LHCN-M2 (cell line): ENCODE results near the gene AEBP2. TPM values are rescaled to one million over a fixed set of nuclear protein-coding genes. Genes with fewer than 3 reads are reported as not detected.
"Not testable (repeated sequence)": the region's sequence is repeated elsewhere in the genome, so short reads cannot be mapped to it uniquely, and the experiment has no call there.

ENCODE experiments used
- DNase-seq: peaks from one replicate; pipeline ENCODE4 v3.0.0-alpha.2; 2012; ENCODE audit warnings: low read depth
- polyA plus RNA-seq: library from polyadenylated mRNA; unstranded; fragments of >200 nt; gene quantifications from one replicate; pipeline ENCODE4 v1.2.1, GENCODE V29; 2012; ENCODE audit warnings: missing spikeins
- total RNA-seq: library from RNA; depleted of rRNA; stranded (reverse); fragments of >200 nt; gene quantifications from 2 replicates; pipeline ENCODE4 v1.2.3, GENCODE V29; 2014; rRNA removed

AEBP2 gene, protein sequence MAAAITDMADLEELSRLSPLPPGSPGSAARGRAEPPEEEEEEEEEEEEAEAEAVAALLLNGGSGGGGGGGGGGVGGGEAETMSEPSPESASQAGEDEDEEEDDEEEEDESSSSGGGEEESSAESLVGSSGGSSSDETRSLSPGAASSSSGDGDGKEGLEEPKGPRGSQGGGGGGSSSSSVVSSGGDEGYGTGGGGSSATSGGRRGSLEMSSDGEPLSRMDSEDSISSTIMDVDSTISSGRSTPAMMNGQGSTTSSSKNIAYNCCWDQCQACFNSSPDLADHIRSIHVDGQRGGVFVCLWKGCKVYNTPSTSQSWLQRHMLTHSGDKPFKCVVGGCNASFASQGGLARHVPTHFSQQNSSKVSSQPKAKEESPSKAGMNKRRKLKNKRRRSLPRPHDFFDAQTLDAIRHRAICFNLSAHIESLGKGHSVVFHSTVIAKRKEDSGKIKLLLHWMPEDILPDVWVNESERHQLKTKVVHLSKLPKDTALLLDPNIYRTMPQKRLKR
- 11.9 and 13.4 TPM in 2 replicates for total RNA-seq
- 11.7 TPM for polyA plus RNA-seq

DNA sequence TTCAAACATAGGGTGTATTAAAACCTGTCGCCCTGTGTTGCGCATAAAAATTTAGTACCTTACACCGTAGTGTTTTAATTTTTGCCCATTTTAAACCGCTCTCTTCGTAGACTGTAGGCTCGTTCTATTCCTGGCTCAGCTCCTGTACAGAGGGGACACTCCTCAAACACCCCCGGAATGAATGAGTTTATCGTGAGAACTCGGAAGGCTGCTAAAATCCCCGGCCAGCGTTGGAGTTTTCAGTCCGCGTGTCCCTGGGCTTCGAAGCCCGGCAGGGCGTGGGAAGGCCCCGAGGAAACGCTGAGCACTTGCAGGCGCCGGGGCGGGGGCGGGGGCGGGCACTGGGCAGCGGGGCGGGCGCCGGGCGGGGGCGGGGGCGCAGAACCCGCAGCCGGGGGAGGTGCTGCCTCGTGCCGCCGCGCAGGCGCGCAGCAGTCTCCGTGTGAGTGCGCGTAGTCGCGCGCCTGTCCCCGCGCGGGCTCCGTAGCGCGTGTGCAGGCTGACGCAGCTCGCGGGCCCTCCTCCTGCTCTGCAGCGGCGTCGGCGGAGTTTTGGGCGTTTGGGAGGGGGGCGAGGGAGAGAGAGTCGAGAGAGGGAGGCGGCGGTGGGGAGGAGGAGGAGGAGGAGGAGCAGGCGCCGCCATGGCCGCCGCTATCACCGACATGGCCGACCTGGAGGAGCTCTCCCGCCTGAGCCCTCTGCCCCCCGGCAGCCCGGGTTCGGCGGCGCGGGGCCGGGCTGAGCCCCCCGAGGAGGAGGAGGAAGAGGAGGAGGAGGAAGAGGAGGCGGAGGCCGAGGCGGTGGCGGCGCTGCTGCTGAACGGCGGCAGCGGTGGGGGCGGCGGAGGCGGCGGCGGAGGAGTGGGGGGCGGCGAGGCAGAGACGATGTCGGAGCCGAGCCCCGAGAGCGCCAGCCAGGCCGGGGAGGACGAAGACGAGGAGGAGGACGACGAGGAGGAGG lies at the start of gene AEBP2:
AEBP2 (plus strand) TSS at position 434 of the 960 bp plus-strand sequence; CDS start at position 642, 208 bp downstream.
- DNase-seq = peak; percentile 93

DNA sequence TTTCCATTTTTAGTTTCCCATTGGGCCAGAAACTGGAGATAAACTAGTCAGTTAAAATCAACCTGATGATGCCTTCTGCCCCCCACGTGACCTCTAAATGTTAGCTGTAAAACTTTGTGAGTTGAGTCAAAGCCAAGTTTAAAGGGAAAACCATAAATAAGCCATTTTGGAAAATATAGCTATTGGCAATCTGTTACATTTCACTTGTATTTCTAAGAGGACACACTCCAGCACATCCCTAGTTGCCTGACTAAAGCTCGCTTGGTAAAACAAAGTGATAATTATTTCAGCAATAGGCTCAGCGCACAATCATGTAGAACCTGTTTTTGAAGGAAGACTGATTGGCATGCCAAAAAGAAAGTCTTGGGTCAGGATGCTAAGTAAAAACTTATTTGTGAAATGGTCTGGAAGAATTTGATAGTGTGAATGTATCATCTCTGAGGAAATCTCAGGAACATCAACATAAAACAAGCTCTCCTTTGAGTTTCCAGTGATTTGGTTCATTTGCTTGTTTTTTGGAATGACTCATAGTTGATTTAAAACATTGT lies 49.2 kb upstream of the AEBP2 start:
- DNase-seq = peak; percentile 33

DNA sequence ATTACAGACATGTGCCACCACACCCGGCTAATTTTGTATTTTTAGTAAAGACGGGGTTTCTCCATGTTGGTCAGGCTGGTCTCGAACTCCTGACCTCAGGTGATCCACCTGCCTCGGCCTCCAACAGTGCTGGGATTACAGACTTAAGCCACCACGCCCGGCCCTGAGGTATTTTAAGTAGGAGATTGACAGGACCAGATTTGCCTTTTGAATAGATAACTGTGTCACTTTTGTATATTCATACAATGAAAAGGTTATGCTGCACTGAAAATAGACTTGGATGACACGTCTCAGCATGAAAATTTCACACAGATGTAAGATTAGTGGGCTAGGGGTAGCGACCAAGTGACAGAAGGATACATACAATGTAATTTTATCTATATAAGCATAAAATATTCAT lies 46.6 kb upstream of the AEBP2 start:
- DNase-seq = not testable (repeated sequence)

DNA sequence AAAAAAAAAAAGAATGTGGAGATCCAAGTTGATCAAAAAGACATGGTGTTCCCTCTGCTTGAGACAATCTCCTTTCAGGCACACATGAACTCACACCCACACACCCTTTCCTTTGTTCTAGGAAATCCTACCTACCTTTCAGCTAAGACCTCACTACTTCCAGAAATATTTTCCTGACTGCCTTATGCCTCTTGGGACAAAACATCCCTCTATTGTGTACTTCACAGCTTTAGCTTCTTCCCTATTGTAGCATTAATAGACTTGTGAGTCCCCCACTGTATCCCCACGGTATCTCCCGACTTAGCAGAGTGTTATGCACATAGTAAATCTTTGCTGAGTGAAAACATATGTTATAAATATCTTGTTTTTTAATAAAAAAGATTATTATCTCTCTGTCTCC lies 44.9 kb upstream of the AEBP2 start:
- DNase-seq = no peak

DNA sequence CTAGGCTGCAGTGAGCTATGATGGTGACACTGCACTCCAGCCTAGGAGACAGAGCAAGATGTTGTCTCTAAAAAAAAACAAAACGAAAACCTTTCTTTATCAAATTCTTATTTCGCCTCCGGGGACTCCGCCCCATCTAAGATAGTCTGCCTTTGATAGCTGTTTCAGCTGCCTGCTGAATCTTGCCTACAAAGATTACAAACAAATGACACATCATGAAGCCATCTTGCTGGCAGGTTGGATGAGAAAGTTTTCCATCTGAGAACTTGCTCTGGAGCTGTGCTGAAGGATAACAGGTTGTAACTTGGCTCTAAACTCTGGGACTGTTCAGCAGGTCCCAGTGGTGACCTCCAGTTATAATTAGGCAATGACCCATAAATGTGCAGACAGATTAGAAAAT lies 41.8 kb upstream of the AEBP2 start:
- no peak for DNase-seq

DNA sequence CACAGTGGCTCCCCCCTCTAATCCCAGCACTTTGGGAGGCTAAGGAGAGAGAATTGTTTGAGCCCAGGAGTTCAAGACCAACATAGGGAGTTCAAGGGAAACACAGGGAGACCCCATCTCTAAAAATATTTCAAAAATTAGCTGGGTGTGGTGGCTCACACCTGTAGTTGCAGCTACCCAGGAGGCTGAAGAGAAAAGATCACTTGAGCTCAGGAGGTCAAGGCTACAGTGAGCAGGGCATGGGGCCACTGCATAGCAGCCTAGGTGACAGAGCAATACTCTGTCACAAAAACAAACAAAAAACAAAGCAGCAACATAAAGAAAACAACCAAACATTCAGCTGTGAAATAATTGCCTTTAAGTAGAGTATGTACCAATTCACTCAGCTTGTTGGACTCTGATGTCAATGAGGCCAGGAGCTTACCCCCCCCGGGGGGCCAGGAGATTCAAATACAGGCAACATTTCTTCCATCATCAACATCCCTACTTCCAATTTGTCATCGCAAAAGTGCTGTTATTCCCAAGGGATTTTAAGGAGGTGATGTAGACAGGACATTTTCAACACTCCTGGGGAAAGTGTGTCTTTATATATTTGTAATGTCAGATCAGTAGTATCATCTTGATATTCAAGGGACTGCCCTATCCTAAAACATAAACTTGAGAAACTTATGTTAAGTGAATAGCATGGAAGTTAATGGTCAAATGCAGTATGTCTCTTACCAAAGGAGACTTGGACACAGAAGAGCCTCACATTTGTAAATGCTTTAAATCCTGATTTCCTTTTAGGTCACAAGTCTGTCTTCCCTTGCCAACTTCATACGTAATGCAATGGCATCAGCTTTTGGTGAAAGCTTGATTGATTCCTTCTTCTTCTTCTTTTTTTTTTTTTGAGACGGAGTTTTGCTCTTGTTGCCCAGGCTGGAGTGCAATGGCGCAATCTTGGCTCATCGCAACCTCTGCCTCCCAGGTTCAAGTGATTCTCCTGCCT lies 40.6 kb upstream of the AEBP2 start:
- no peak for DNase-seq

DNA sequence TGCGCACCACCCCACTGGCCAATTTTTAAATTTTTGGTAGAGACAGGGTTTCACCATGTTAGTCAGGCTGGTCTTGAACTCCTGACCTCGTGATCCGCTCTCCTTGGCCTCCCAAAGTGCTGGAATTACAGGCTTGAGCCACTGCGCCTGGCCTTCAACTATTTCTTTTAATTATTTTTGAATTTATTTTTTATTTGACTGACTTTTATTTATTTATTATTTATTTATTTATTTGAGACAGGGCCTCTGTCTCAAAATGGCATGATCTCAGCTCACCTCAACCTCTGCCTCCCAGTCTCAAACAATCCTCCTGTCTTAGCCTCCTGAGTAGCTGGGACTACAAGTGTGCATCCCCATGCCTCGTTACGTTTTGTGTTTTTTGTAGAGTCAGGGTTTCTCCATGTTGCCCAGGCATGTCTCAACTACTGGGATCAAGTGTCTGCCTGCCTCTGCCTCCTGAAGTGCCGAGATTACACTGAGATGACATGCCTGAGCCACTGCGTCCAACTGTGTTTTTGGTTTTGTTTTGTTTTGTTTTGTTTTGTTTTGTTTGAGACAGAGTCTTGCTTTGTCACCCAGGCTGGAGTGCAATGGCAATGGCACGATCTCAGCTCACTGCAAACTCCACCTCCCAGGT lies 38.5 kb upstream of the AEBP2 start:
- not testable (repeated sequence) for DNase-seq

DNA sequence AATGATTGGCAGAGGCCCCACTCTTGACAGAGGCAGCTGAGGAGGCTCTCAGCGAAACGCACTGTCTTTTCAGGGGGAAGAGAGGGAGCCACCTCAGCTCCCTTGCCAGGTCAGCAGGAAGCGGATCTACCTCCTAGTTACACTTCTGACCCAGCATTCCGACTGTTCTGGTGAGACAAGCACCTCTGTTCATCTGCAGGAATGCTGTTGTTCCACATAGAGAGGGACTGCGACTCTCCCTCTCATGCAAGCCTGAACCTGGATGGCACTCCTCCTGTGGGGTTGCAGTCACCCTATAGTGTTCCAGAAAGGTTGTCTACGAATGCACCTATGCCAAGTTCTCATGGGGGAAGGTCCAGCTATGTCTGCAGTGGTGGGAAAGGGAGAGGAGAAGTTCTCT lies 37.1 kb upstream of the AEBP2 start:
- no peak for DNase-seq

DNA sequence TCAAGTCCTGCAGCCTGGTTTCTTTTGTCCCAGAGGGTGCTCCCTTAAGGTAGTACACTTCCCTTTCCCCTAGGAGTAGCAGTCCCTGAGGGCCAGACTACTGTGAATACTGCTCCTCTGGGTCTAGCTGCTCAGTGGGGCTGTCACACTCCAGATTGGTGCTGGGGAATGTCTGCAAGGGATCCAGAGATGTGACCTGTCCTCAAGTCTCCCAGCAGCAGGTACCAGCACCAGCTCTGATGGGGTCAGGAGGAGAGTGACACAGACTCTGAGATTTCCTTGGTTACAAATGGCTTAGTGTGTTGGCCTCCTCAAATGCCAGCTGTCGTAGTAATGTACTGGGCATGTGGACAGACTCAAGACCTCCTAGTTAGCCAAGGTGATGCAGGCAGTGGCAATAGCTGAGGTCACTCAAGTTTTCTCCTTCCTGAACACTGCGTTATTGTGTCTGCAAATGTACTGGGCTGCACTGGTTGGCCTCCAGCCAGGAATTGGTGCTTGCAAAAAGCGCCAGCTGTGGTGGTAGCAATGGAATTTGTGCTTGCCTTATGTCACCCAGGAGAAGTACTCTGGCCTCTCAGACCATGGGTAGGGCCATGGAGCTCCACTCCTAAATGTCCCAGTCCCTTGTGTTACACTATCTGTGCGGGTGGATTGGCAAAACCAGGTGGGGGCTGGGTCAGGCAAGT lies 36.4 kb upstream of the AEBP2 start:
- peak; percentile 93 for DNase-seq

DNA sequence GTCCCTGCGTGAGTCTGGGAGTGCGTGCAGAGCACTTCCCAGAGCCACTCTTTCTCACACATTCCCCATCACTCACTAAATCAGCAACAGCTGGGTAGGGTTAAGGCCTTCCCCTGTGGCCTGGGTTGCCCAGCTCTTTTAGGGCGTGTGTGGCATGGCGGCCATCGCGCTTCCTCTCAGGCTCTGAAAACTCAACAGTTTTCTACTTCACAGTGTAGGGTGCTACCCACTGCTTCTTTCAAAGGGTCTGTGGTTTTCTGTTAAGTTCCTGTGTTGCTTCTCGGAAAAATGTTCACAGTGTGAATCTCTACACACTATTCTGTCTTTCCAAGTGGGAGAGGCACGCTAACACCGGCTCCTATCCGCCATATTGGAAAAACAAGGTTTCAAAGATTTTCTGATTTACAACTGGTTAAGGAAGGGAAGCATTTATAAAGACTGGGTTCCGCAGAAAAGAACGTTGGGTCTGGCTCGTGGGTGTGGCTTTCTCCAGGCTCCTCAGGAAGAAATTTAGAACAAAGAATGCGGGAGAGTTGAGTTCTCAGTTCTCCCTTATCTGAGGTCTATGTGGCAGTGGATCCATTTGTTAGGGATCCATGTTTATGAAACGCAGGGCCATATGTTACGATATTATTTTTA lies 34.9 kb upstream of the AEBP2 start:
- DNase-seq = no peak

DNA sequence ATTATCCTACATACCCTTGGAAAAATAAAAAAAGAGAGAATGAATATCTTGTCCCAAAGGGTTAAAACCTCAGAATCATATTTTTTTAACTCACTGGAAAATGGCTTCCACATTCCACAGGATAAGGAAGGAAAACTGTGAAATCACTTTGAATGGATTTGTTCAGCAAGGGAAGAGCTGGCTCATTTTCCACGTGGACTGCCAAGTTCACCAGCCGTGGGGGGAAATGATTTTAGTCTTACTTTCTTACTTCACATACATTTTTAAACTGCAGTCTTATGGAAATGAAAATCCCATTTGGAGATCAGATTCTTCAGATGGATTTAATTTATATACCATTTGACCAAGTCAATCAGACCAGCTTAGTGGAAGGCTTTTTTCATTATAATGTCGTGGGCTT lies 29.9 kb upstream of the AEBP2 start:
- DNase-seq = no peak

DNA sequence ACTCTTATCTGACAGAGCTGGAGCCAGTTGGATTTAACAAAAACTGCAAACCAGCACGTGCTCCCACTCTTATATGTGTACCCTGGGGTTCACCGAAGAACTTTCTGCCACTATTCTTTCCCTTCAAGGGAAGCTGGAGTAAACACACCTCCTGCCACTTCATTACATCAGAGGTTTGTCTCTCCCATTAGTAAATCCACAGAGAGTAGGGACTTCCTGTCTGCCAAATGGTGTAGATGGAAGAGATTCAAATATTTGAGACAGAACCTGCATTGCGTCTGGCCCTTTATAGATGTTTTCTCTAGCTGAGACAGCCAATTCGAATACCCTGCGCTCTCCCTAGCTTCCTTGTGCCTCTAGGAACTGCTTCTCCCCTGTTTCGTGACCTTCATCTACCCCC lies 29.1 kb upstream of the AEBP2 start:
- DNase-seq = no peak

DNA sequence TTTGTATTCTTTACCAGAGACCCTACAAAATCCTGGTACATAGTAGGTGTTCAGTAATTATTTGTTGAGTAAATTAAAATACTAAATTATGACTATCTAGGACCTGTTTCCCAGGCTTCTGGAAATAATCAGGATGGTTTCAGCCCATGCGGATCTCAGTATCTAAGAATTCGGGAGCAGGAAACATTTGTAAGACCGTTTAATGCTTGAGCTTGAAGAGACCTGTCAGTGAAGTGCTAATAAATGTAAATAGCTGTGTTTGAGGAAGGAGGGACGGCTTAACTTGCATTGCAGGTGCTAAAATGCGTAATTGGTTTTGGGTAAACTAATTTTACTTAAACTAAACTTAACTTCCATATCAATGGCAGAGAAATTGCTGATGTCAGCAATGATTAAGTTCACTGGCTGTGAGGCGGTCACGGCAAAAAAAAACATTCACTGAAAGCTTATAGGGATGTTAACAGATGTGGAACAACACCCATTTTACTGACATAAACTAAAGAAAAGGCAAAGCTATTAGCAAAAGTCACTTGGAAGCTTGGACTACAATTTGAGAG lies 28.6 kb upstream of the AEBP2 start:
- no peak for DNase-seq

DNA sequence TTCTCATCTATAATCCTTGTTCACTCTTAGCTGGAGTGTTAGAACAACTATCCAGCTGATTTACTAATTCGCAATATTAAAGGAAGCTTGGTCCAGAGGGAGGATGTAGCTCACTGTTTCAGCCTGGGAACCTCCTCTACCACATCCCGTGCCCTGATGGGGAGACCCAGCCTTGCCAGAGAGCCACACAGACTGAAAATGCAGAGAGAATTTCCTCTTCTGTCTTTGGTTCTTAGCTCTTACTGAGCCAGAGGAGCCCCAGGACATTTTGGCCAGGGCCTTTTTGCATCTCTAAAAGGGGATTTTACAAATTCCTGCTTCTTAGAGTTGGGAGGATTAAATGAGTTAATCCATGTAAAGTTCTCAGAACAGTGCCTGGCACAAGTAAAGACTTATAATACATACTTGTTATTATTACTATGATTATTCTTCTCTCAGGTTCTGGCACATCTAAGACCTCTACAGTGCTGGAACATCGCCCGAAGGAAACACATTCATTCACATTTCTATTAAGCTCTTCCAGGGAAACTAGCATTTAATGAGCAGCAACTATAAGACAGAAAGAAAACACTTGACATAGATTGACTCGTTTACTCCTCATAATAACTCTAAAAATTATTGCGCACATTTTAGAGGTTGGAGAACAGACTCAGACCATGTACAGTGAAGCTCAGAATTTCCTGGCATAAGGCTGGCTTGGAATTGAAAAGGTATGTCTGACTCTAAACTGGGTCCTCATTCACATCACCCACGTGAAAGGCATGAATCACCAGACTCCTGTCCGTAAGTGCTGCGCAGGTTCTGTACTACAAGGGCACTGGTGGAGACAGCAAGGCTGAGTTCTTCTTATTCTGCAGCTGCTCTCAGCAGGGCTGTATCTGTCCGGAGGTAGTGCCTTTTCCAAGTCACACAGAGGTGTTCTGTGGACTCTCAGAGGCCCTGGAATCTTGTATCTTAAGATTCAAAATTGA lies 27.8 kb upstream of the AEBP2 start:
- no peak for DNase-seq

DNA sequence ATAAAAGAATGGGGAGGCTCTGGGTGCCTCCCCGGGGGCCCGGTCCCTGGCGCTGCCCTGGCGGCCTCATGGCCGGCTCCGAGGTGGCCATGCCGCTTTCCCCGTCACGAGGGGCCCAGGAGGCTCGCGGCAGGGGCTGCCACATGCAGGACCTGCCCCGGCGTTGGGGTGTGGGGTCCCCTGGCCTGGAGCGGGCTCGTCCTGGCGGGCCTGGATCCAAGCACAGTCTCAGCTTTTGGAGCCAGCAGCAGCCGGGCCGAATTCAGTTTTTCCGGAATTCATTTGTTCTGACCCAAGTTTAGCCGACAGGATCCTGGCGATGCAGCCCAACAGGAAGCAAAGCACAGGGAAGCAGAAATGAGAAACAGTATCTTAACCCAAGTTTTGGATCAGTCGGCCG lies 26.4 kb upstream of the AEBP2 start:
- no peak for DNase-seq

DNA sequence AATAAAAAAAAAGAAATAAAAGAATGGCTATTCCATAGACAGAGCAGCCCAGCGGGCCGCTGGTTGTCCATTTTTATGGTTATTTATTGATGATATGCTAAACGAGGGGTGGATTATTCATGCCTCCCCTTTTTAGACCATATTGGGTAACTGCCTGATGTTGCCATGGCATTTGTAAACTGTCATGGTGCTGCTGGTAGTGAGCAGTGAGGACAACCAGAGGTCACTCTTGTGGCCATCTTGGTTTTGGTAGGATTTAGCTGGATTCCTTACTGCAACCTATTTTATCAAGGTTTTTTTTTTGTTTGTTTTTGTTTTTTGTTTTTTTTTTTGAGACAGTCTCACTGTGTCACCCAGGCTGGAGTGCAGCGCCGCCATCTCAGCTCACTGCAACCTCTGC lies 25.7 kb upstream of the AEBP2 start:
- not testable (repeated sequence) for DNase-seq

DNA sequence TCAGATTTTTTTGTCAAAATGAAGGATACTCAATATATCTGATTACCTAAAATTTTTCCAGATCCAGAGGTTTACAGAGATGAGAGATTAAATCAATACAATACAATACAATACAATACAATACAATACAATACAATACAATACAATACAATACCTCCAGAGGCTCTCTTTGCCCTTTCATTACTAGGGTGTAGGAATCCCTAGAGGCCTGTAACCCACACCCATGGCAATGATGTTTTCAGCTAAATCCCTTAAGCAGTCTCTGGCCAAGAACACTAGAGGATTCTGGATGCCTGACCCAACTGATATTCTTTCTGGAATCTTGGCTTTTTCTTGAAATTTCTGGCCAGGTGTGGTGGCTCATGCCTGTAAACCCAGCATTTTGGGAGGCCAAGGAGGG lies 23.7 kb upstream of the AEBP2 start:
- no peak for DNase-seq

DNA sequence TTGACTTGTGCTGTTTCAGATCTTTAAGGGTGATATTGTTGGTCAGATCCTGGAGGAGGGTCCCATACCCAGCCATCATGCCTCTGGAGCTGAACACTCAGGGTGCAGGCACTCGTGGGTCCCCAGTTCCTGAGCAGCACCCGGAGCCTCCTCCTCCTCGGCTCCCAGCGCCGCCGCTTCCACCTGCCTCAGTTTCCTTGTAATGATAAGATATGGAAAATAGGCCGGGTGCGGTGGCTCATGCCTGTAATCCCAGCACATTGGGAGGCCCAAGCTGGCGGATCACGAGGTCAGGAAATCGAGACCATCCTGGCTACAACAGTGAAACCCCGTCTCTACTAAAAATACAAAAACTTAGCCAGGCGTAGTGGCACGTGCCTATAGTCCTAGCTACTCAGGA lies 20.2 kb upstream of the AEBP2 start:
- no peak for DNase-seq
